PC-9 (cell line): ENCODE results near the gene PADI6.

ENCODE experiments used
- EZH2 ChIP-seq: fragments of 200-600 bp; sonication (generic); IDR thresholded peaks from 2 replicates; pipeline ENCODE4 v1.8.0; 2017; ENCODE audit warnings: antibody characterized with exemption, low read depth
- TF ChIP-seq, protein P1 (sequence below): fragments of 200-600 bp; sonication (generic); conservative IDR thresholded peaks from 2 replicates; pipeline ENCODE4 v1.6.1; 2017; ENCODE audit warnings: mixed run types, antibody characterized with exemption, mild to moderate bottlenecking, moderate library complexity

DNA sequence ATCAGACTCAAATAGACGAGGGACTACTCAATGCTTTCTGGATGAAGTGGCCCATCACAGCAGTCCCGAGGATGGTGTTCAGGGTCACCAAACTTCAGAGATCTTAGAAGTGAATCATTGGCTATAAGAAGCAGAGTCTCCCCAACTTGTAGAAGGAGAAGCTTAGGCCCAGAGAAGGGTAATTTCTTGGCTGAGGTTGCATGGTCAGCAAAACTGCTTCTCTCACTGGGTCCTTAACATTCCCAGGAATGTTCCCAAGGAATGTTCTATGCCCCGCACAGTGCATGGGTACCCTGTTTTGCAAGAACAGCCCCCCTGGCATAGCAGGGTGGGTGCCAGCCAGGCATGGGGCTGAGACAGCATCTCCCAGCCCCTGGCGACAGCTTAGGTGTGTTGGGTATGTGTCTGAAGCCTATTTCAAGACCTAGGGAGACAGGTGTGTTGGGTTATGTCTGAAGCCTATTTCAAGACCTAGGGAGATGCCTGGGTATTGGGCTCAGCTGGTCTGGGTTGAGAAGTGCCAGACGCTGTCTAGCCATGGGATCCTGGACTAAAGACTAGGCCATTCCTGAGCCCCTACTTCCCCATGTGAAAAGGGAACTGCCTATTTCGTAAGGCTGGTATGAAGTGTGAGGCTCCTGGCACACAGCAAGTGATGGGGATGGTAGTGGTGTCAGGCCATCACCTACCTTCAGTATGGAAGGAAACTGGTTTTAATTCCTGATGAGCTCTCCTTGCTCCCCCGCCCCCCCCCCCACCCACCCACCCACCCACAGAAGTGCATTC lies 26.1 kb downstream of the PADI6 start:
- TF ChIP-seq, protein P1, sequence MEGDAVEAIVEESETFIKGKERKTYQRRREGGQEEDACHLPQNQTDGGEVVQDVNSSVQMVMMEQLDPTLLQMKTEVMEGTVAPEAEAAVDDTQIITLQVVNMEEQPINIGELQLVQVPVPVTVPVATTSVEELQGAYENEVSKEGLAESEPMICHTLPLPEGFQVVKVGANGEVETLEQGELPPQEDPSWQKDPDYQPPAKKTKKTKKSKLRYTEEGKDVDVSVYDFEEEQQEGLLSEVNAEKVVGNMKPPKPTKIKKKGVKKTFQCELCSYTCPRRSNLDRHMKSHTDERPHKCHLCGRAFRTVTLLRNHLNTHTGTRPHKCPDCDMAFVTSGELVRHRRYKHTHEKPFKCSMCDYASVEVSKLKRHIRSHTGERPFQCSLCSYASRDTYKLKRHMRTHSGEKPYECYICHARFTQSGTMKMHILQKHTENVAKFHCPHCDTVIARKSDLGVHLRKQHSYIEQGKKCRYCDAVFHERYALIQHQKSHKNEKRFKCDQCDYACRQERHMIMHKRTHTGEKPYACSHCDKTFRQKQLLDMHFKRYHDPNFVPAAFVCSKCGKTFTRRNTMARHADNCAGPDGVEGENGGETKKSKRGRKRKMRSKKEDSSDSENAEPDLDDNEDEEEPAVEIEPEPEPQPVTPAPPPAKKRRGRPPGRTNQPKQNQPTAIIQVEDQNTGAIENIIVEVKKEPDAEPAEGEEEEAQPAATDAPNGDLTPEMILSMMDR: no peak
- no peak for TF ChIP-seq EZH2
